Activated naive CD4-positive, alpha-beta T cell treated with anti-CD3 and anti-CD28 coated beads, Interleukin-2, amount 50 U/mL, for 72 hours (primary cell): ENCODE results near the gene DNAH10. TPM values are rescaled to one million over a fixed set of nuclear protein-coding genes. Genes with fewer than 3 reads are reported as not detected.

ENCODE experiments used
- ATAC-seq, 2 donors: fragments of 150-1000 bp; cut with Tn5 transposase; 2 replicates each; pipeline ENCODE4 v1.10.0; 2021; ENCODE audit warnings: mild to moderate bottlenecking in 2 of 2, moderate library complexity in 2 of 2
- DNase-seq, 2 donors: peaks; one replicate each; pipeline ENCODE4 v3.0.0; 2021 to 2022; ENCODE audit warnings: low spot score in 2 of 2
- H3K27ac Mint-ChIP-seq, 2 donors: one replicate each; pipeline ENCODE4 v1.8.0; 2022; ENCODE audit warnings: mild to moderate bottlenecking in 2 of 2, mixed read lengths in 2 of 2
- H3K36me3 Mint-ChIP-seq, 2 donors: one replicate each; pipeline ENCODE4 v1.8.0; 2022; ENCODE audit warnings: mixed read lengths in 2 of 2
- H3K9me3 Mint-ChIP-seq, 2 donors: one replicate each; pipeline ENCODE4 v1.8.0; 2022; ENCODE audit warnings: mixed read lengths in 2 of 2
- total RNA-seq, 2 donors: library from RNA; stranded (reverse); gene quantifications; one replicate each; pipeline ENCODE4 v1.2.3, GENCODE V29; 2022

Gene DNAH10
- total RNA-seq, 2 donors from 2014 or later = 0.27 to 1.0 TPM

DNA sequence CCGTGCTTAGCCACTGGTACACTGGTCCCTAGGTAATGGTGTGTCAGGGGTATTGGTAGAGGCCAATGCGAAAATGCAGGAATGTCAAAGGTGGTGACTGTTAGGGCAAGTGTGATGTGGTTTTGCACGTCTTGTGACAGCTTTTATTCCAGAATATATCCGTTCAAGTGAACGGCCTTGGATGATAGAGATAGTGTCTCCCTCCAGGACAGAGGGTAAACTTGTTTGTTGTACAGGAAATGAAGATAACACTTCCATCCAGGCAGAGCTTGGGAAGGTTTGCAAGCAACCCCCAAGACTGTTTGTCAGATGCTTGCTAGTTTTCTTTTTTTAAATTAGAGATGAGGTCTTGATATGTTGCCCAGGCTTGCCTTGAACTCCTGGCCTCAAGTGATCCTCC lies 84.2 kb downstream of the DNAH10 start:
- DNase-seq (no peak), ATAC-seq (no peak)
- H3K36me3 Mint-ChIP-seq = no peaks in the 10 kb centered on the region
- no peaks in the 10 kb centered on the region for H3K9me3 Mint-ChIP-seq
- no peak overlapping the region for H3K27ac Mint-ChIP-seq

DNA sequence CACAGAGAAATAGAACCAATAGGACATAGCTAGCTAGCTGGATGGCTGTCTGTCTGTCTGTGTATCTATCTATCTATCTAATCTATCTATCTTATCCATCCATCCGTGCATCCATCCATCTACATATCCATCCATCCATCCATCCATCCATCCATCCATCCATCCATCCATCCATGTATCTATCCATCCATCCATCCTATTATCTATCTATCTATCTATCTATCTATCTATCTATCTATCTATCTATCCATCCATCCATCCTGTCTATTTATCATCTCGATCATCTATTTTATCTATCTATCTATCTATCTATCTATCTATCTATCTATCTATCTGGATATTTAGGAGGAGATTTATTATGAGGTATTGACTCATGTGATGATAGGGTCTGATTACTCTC lies 84.9 kb downstream of the DNAH10 start:
- H3K27ac Mint-ChIP-seq = no peak overlapping the region

DNA sequence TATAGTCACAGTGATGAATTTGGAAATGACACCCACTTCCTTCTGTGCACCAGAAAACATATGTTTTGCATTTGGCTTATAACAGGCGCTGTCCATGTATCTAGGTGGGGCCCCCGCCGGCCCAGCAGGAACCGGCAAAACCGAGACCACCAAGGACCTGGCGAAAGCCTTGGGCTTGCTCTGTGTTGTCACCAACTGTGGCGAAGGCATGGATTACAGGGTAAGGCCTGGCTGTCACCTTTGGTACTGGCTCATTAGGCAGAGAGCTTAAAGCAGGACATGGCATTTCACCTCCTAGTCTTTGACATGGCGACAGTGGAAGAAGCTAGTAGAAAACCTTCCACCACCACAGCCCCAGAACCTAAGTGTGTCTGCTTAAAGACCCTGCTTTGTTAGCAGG lies 85.8 kb downstream of the DNAH10 start:
- DNase-seq (no peak), ATAC-seq (no peak)
- Mint-ChIP-seq H3K27ac (no peak overlapping the region), H3K9me3 (no peaks in the 10 kb centered on the region), H3K36me3 (no peaks in the 10 kb centered on the region)

More for the DNA sequence above, 84.9 kb downstream of the DNAH10 start:
- DNase-seq (no peak), ATAC-seq (no peak)
- no peaks in the 10 kb centered on the region for H3K36me3 Mint-ChIP-seq
- H3K9me3 Mint-ChIP-seq = no peaks in the 10 kb centered on the region

DNA sequence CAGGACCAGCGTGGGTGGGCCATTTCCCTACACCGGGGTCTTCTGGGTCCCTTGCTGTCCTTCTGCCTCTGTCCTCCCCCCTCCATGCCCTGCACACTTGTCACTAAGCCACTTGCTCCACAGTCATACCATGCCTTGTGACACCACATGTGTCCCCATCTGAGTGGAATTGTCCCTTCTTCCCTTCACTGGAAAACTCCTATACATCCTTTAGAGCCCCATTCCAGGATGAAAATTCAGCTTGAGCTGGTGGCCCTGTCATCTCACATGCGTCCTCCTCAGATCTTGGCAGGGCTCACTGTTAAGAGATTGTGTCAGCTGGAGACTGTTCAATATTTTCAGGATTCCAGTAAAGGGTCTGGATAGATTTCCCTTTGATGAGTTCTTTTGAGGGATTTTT lies 87.4 kb downstream of the DNAH10 start:
- Mint-ChIP-seq H3K36me3 (no peaks in the 10 kb centered on the region), H3K27ac (no peak overlapping the region), H3K9me3 (no peaks in the 10 kb centered on the region)
- no peak for ATAC-seq
- no peak for DNase-seq

DNA sequence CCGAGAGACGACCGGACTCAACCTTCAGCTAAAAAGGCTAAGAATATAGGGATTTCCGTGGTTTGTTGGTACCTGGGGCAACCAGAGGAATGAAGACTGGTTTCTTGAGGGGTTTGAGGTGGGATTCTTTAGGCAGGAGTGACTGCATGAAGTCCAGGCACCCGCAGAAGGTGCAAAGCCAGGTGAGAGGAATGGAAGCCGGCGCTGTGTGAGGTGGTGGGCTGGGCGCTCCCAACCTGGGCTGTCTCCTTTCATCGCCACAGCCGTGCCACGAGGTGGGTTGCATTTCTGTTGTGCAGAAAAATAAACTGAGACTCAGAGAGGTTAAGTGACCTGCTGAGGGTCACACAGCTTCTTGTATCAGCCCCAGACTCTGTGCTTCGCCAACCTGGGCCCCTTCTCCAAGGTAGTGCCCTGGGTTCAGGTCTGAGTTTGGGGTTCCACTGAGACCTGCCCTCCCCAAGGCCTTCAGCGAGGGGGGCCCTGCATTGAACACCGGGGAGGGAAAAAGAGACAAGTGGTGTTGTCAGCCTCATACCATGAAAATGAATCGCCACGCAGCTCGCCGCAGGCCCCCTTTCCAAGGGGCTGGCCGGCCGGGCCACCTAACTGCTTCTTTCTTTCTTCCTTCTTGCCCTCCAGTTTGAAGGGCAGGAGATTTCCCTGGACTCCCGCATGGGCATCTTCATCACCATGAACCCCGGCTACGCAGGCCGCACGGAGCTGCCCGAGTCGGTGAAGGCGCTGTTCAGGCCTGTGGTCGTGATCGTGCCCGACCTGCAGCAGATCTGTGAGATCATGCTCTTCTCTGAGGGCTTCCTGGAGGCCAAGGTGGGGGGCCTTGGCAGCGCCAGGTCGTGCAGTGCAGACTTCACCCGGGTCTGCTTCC lies 88.4 kb downstream of the DNAH10 start:
- Mint-ChIP-seq H3K36me3 (no peaks in the 10 kb centered on the region), H3K9me3 (no peaks in the 10 kb centered on the region), H3K27ac (peak overlapping the region in 1 of 2 donors; percentile 45)
- DNase-seq = no peak
- ATAC-seq = no peak

DNA sequence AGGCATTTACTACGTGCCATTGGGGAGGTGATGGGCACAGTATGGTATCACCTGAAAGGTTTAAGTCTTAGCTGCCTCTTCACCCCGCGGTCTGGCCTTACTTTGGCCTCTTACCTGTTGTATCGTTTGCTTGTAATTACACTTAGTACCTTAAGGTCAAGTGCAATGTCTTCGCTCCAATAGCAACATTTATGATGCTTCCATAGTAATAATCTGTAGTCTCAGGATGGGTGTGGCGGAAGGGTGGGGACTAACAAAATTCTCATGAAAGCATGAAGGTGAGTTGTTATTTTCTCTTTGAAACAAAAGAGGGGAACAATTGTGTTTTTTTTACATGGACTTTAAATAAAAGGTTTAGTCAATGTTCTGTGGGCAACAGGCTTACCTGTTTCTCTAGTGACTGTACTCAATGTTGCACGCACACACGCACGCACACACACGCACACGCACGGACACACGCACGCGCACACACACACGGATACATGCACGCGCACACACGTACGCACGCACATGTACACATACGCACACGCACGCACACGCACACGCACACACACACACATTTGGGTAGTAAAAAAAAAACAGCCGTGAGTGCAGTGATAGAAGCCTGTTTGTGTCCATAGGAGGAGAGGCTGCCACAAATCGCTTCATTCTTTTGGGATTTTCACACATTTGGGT lies 91.4 kb downstream of the DNAH10 start:
- no peaks in the 10 kb centered on the region for H3K36me3 Mint-ChIP-seq
- ATAC-seq (no peak), DNase-seq (no peak)
- no peak overlapping the region for H3K27ac Mint-ChIP-seq
- no peaks in the 10 kb centered on the region for H3K9me3 Mint-ChIP-seq

DNA sequence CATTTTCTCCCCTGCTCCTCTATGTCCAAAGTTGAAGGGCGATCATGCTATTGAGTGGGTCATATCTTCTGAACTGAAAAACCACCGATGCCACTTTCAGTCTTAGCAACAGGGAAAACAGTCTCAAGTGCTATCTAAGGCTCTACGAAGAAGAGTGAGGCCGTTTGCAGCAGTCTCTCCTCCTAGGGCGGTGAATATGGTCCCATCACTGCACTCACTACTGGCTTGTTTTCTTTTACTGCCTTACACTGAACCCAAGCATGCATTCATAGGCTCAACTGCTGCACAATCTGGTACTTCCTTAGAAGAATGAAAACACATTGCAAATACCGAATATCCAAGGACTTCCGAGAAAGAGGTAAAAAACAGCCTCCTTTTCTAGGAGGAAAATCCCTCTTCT lies 92.1 kb downstream of the DNAH10 start:
- no peak for ATAC-seq
- Mint-ChIP-seq H3K27ac (no peak overlapping the region), H3K9me3 (no peaks in the 10 kb centered on the region), H3K36me3 (no peaks in the 10 kb centered on the region)
- no peak for DNase-seq

DNA sequence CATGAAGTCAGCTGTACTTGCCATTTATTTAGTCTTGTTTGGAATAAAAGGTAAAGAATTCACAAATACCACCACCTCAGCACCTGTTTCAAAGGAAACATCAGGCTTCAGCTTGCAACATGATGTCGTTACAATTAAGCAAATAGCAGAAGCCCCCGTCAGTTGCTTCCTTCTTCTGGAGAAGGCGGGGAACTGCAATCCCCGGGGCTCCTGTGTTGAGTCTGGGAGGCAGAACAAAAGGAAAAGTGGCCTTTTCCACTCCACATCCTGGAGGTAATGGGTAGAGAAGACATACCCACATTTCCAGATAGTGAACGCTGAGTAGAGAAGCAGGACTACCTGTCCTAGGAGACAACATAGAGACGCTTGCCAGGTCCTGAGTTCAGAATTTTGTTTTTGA lies 92.8 kb downstream of the DNAH10 start:
- no peaks in the 10 kb centered on the region for H3K36me3 Mint-ChIP-seq
- ATAC-seq = no peak
- H3K9me3 Mint-ChIP-seq = no peaks in the 10 kb centered on the region

DNA sequence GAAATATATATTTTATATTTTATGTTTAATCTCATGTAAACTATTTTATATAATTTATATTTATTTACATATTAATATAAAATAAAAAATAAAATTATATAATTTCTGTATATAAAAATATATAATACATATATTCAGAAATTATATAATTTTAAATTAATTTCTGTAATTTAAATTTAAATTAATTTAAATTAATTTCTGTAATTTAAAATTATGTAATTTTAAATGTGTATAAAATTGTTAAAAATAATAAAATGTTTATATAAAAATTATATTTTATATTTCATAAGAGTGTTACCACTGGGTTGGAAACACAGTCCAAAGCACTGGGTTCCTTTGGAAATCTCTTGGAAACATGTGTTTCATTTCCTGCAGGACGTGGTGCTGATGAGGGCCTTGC lies 94.6 kb downstream of the DNAH10 start:
- ATAC-seq = no peak
- H3K27ac Mint-ChIP-seq = no peak overlapping the region
- no peaks in the 10 kb centered on the region for H3K9me3 Mint-ChIP-seq
- DNase-seq = no peak
- H3K36me3 Mint-ChIP-seq = no peaks in the 10 kb centered on the region

More for the DNA sequence above, 92.8 kb downstream of the DNAH10 start:
- no peak overlapping the region for H3K27ac Mint-ChIP-seq
- no peak for DNase-seq

DNA sequence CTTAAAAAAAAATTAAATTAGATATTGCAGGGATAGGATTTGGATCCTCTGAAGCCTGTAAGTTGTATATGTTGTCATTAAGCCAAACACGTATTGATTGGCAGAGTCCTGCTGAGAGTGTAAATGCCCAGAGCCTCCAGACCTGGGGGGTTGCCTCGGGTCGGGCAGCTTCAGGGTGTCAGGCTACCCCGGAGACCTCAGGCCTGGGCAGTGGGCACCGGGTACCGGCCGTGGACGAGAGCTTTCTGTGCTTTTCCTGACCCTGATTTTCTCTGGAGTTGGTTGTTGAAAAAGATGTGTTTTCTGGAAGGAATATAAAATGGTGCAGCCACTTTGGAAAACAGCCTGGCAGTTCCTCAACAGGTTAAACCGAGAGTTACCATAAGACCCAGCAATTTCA lies 96.1 kb downstream of the DNAH10 start:
- DNase-seq (no peak), ATAC-seq (no peak)
- Mint-ChIP-seq H3K9me3 (no peaks in the 10 kb centered on the region), H3K27ac (no peak overlapping the region), H3K36me3 (no peaks in the 10 kb centered on the region)

DNA sequence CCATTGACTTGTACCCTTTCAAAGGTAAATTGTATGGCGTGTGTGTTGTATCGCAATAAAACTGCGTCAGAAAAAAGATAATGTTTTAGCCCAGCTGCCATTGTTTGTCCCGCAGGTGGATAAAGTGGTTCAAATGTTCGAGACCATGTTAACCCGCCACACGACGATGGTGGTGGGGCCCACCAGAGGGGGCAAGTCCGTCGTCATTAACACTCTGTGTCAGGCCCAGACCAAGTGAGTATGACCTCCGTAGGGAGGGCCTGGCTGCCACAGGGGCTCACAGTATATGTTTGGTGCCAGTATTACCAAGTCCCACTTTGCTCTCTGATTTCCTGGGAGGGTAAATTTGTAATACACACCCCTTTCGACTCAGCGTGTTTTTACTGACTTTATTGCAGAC lies 96.9 kb downstream of the DNAH10 start:
- no peaks in the 10 kb centered on the region for H3K36me3 Mint-ChIP-seq
- H3K27ac Mint-ChIP-seq = no peak overlapping the region
- no peak for DNase-seq
- ATAC-seq = no peak
- no peaks in the 10 kb centered on the region for H3K9me3 Mint-ChIP-seq

DNA sequence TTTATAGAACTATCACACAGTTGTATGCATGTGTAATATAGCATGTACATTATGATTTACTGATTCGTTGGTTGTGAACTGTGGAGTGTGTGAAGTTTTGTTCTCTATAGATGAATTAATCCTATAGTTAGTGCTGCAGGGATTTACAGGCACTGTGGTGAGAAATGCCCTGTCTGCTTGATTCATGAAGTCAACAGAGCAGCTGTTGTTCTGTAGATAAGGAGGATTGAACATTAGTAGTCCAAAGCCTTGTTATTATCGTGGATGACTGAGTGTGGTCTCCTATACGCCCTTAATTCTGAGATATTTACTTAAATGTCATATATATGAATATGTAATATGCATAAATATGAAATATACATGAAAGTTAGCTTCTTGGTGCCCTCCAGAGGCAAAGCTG lies 98.3 kb downstream of the DNAH10 start:
- DNase-seq (no peak), ATAC-seq (no peak)
- Mint-ChIP-seq H3K9me3 (no peaks in the 10 kb centered on the region), H3K36me3 (no peaks in the 10 kb centered on the region), H3K27ac (no peak overlapping the region)

DNA sequence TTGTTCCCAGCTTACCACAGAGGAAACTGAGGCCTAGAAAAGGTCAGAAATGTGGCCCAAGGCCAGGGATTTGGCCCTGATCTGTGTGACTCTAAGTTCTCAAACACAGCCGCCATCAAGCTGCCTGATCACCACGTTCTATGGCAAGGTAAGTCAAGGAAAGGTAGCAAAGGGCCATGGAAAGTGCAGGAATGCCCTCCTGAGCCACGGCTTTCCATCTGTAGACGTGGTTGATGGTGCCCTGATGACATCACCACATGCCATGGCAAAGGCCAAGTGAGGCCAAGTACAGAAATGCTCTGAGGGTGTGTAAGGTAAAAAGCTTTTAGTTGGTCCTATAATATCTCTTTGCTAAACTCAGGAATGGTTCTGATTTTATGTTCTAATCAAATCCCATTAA lies 99.3 kb downstream of the DNAH10 start:
- DNase-seq (no peak), ATAC-seq (no peak)
- Mint-ChIP-seq H3K9me3 (no peaks in the 10 kb centered on the region), H3K36me3 (no peaks in the 10 kb centered on the region), H3K27ac (no peak overlapping the region)

DNA sequence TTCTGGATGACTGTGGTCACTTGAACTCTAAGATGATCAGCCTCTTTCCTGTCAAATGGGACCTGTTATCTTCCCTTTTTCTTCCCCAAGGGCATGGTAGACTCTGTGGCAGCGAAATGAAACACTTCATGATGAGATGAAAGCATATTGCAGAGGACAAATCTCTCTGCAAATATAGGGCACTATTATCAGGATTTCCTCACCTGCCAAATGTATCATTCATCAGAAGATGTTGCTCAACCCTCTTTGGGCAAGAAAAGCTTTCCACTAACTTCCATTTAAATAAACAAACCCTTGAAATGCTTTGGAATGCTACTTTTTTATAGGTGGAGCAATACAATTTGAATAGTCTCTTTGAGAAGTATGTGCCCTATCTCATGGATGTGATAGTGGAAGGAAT lies 105.0 kb downstream of the DNAH10 start:
- ATAC-seq = no peak
- Mint-ChIP-seq H3K9me3 (no peaks in the 10 kb centered on the region), H3K27ac (no peak overlapping the region), H3K36me3 (no peaks in the 10 kb centered on the region)
- DNase-seq = no peak

DNA sequence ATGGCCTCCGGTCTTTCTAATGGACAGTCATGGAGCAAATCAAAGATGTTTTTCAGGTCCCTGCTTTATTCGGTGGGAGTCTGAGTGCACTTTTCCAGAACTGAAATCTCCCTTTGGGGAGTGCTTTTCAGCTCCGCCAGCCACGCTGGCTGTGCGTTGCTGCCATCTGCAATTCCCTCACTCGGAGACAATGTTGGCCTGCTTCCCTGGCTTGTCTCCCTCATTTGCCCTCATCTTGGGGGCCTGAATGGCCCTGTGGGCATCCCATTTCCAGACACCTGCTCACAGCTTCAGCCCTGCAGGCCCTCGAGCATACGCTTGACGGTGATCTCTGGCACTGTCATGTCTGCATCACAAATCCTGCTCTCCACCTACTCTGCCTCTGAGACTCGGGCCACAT lies 106.7 kb downstream of the DNAH10 start:
- H3K9me3 Mint-ChIP-seq = no peaks in the 10 kb centered on the region
- no peak for DNase-seq
- H3K27ac Mint-ChIP-seq = no peak overlapping the region
- no peaks in the 10 kb centered on the region for H3K36me3 Mint-ChIP-seq
- no peak for ATAC-seq

DNA sequence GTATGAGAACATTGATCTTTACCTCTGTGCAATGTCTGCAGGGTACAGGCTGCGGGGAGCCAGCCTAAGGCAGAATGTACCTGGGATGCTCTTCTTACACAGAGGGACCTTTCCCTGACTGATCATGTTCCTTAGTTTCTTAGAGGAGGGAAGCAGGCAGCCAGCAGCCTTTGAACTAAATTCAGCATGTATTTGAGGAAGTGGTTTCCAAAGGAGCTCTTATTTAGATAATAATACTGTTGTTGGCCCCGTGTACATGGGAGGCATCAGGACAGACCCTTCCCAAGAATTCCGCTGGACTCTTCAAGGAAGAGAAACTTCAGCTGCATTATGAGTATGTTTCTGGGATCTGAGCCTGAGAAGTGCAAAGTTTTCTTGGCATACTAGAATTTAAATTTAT lies 111.7 kb downstream of the DNAH10 start:
- ATAC-seq (no peak), DNase-seq (no peak)
- Mint-ChIP-seq H3K9me3 (no peaks in the 10 kb centered on the region), H3K36me3 (no peaks in the 10 kb centered on the region), H3K27ac (no peak overlapping the region)

DNA sequence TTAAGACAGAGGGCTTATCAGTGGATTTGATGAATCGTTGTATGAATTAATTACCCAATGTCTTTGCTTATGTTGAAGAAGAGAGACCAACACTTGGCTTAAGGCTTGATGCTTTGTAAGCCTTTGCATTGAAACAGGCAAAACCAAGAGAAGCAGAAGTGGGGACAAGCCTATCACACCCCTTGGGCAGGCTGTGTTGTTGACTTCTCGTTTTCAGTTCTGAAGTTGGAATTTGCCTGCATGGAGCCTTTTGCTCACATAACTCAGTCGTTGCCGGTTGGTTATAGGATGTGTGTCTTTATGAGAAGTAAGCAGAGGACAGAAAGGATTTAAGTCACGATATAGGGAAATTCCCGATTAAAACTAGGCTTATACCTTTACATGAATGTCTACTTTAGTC lies 115.9 kb downstream of the DNAH10 start:
- no peak for ATAC-seq
- DNase-seq = no peak
- no peaks in the 10 kb centered on the region for H3K9me3 Mint-ChIP-seq
- H3K27ac Mint-ChIP-seq = no peak overlapping the region
- no peaks in the 10 kb centered on the region for H3K36me3 Mint-ChIP-seq

DNA sequence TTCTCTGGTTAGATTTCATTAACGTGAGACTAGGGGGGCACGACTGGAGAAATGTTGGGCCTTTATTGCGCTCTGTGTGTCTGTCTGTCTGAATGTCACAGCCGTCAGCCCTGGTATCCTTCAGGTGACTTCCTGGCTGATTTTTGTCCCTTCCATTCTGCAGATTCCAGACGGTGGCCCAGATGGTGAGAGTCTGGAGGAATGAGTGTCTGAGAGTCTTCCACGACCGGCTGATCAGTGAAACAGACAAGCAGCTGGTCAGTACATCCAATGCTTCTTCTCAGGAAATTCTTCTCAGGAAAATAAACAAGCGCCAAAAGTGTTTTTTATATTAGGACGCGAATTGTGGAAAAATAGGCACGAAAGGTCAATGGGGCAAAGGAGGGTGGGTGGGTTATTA lies 117.0 kb downstream of the DNAH10 start:
- no peak for DNase-seq
- Mint-ChIP-seq H3K9me3 (no peaks in the 10 kb centered on the region), H3K36me3 (no peaks in the 10 kb centered on the region), H3K27ac (no peak overlapping the region)
- ATAC-seq = no peak
